Measurements from ENCODE around the gene CCNYL1. TPM values are rescaled to one million over a fixed set of nuclear protein-coding genes. Genes with fewer than 3 reads are reported as not detected.
A peak's percentile ranks its signal among the peaks of the same experiment; 100 is the strongest.
"Not testable (repeated sequence)": the region's sequence is repeated elsewhere in the genome, so short reads cannot be mapped to it uniquely, and the experiment has no call there.

Gene CCNYL1
- polyA plus RNA-seq, 3 donors from 2014 or later: 0.32 to 1.6 (median 1.3) TPM

- H3K27me3 Mint-ChIP-seq (ENCODE audit: low read depth in 3 of 3): peaks cover under 1 to 4% (median 3%) of the 10 kb centered on the region in 3 donors
- no peak for DNase-seq
Observed at GRCh38 chr2:207688597-207688996, 22.8 kb upstream of the CCNYL1 start.

GRCh38 chr2:207690845-207691461 lies 20.5 kb upstream of the CCNYL1 start:
- not testable (repeated sequence) for H3K27me3 Mint-ChIP-seq (ENCODE audit: low read depth in 3 of 3); DNase-seq; H3K4me3 Mint-ChIP-seq; H3K4me1 Mint-ChIP-seq; H3K9me3 Mint-ChIP-seq; H3K36me3 Mint-ChIP-seq; H3K27ac Mint-ChIP-seq

More at GRCh38 chr2:207688597-207688996, 22.8 kb upstream of the CCNYL1 start:
- no peaks in the 10 kb centered on the region for H3K4me1 Mint-ChIP-seq
- no peak overlapping the region for H3K4me3 Mint-ChIP-seq
- no peak overlapping the region for H3K27ac Mint-ChIP-seq
- H3K9me3 Mint-ChIP-seq: no peaks in the 10 kb centered on the region
- no peaks in the 10 kb centered on the region for H3K36me3 Mint-ChIP-seq

DNA sequence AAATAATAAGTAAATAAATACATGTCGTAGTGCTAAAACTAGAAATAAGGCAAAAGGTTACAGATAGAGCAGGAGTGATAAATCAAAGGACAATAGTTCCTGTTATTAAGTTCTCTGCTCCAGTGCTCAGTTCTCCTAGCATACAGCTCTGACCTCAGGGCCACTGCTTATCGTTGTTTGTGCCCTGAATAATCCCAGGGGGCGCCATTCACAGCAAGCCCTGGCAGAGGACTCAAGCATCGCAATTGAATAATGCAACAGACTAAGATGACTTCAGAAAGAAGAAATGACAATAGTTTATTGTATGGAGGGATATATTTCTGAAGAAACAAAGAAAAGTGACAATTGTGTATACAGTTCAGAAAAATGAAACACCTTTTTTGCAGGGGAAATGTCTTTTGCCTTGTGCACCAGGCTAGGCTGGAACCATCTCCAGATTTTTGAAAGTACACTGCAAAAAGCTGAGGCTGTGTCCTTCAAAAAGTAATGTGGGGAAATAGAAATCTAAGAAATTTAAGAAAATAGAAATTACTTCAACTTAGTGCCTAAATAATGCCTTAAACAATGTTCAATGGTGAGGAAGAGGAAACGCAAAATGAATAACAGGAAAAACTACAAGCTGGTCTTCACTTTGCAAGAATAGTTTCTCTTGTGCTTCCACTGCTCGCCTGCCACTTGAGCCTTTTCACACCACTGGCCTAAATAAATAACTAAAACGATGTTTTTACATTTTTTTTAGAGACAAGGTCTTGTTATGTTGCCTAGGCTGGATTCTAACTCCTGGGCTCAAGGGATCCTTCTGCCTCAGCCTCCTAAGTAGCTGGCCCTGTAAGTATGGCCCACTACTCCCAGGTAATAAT lies 19.0 kb upstream of the CCNYL1 start:
- no peaks in the 10 kb centered on the region for H3K9me3 Mint-ChIP-seq

DNA sequence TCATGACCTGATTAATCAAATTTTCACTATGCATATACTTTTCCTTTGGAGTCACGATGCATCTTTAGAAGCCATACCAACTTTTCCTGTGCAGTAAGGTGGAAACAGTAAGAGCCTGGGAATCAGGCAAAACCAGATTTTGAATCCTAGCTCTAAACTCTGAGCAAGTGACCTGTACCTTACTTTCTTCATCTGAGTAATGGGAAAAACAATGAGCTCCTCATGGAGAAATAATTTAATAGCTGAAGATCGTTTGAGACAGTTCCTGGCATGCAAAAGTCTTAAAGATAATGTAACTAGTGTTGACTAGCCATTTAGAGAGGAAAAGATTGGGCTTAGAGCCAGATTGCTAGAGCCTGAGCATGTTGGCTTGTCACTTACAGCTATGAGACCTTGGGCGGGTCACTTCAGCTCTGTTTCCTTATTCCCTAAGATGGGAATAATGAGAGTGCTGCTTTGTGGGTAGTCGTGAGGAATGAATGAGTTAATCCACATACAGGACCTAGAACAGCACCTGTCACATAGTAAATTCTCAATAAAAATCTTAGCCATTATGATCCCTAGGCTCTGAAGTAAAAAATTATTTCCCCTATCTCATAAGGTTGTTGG lies 17.7 kb upstream of the CCNYL1 start:
- H3K4me1 Mint-ChIP-seq: no peaks in the 10 kb centered on the region

More for the DNA sequence above, 19.0 kb upstream of the CCNYL1 start:
- no peaks in the 10 kb centered on the region for H3K4me1 Mint-ChIP-seq
- H3K4me3 Mint-ChIP-seq: no peak overlapping the region
- H3K27ac Mint-ChIP-seq: no peak overlapping the region
- H3K27me3 Mint-ChIP-seq (ENCODE audit: low read depth in 3 of 3): peaks cover 0 to 2% (median 2%) of the 10 kb centered on the region in 3 donors
- peak; percentile 26 to 44 (median 28) for DNase-seq
- H3K36me3 Mint-ChIP-seq: no peaks in the 10 kb centered on the region

GRCh38 chr2:207694811-207695281 lies 16.6 kb upstream of the CCNYL1 start:
- Mint-ChIP-seq H3K36me3 (no peaks in the 10 kb centered on the region), H3K27ac (no peak overlapping the region), H3K27me3 (ENCODE audit: low read depth in 3 of 3) (peaks cover 0 to 2% (median 0%) of the 10 kb centered on the region in 3 donors)

More for the DNA sequence above, 17.7 kb upstream of the CCNYL1 start:
- DNase-seq: no peak
- no peak overlapping the region for H3K4me3 Mint-ChIP-seq
- H3K9me3 Mint-ChIP-seq: no peaks in the 10 kb centered on the region
- H3K36me3 Mint-ChIP-seq: no peaks in the 10 kb centered on the region
- no peak overlapping the region for H3K27ac Mint-ChIP-seq
- H3K27me3 Mint-ChIP-seq (ENCODE audit: low read depth in 3 of 3): peaks cover 0 to 2% (median 0%) of the 10 kb centered on the region in 3 donors

DNA sequence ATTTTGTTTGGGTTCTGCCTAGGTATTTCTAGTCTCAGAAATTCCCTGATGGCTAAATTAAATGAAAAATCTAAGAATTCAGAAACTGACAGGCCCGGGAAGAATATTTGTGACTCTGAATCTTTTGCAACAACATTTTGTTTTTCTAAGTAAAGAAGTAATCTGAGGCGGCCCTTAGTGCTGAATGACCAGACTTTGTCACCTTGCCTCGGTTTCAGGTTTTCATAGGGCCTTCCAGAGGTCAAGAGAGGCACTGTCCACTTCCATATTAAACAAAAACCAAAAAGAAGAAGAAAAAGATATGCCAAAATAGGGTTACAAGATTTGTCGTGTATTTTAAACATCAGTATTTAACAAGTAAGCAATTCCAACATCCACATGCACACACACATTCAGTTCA lies 16.1 kb upstream of the CCNYL1 start:
- Mint-ChIP-seq H3K27me3 (ENCODE audit: low read depth in 3 of 3) (peaks cover 0 to 2% (median 0%) of the 10 kb centered on the region in 3 donors), H3K27ac (no peak overlapping the region), H3K4me3 (no peak overlapping the region), H3K4me1 (no peaks in the 10 kb centered on the region), H3K36me3 (no peaks in the 10 kb centered on the region), H3K9me3 (no peaks in the 10 kb centered on the region)
- no peak for DNase-seq

More at GRCh38 chr2:207694811-207695281, 16.6 kb upstream of the CCNYL1 start:
- H3K9me3 Mint-ChIP-seq: no peaks in the 10 kb centered on the region
- no peak overlapping the region for H3K4me3 Mint-ChIP-seq
- no peak for DNase-seq
- H3K4me1 Mint-ChIP-seq: no peaks in the 10 kb centered on the region

- DNase-seq; H3K9me3 Mint-ChIP-seq; H3K4me1 Mint-ChIP-seq; H3K27ac Mint-ChIP-seq; H3K27me3 Mint-ChIP-seq (ENCODE audit: low read depth in 3 of 3); H3K4me3 Mint-ChIP-seq; H3K36me3 Mint-ChIP-seq: not testable (repeated sequence)
Observed at GRCh38 chr2:207696911-207697310, 14.5 kb upstream of the CCNYL1 start.

DNA sequence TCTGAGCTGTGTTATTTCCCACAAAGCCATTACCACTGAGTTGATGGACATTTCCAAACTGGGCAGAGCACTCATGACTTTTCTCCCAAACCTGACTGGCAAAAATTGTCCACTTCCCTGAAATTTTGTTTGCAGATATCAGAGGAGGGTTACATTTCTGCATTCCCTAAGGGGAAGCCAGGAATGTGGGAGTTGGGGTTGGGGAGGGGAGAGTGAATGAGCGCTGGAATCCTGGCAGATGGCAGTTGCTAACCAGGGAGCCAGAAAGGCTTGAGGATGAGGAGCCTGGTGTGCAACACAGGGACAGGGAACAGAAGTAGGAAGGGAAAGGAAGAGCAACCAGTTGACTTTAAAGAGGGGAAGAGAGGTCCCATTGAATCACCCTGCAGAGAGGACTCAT lies 14.0 kb upstream of the CCNYL1 start:
- Mint-ChIP-seq H3K27ac (no peak overlapping the region), H3K4me1 (no peaks in the 10 kb centered on the region), H3K4me3 (no peak overlapping the region), H3K27me3 (ENCODE audit: low read depth in 3 of 3) (peaks cover 0 to 2% (median 1%) of the 10 kb centered on the region in 3 donors), H3K9me3 (no peaks in the 10 kb centered on the region), H3K36me3 (no peaks in the 10 kb centered on the region)
- DNase-seq: no peak

DNA sequence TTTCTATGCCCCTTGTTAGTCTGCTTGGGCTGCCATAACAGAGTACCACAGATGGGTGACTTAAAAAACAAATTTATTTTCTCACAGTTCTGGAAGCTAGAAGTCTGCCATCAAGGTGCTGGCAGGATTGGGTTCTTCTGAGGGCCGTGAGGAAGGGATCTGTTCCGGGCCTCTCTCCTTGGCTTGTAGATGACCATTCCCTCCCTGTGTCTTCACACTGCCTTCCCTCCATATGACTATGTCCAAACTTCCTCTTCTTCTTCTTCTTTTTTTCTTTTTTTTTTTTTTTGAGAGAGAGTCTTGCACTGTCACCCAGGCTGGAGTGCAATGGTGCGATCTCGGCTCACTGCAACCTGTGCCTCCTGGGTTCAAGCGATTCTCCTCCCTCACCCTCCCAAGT lies 13.1 kb upstream of the CCNYL1 start:
- no peak overlapping the region for H3K4me3 Mint-ChIP-seq
- no peaks in the 10 kb centered on the region for H3K4me1 Mint-ChIP-seq
- H3K27ac Mint-ChIP-seq: no peak overlapping the region
- no peaks in the 10 kb centered on the region for H3K9me3 Mint-ChIP-seq
- peaks cover under 1 to 4% (median 1%) of the 10 kb centered on the region in 3 donors for H3K27me3 Mint-ChIP-seq (ENCODE audit: low read depth in 3 of 3)
- no peak for DNase-seq
- H3K36me3 Mint-ChIP-seq: no peaks in the 10 kb centered on the region

DNA sequence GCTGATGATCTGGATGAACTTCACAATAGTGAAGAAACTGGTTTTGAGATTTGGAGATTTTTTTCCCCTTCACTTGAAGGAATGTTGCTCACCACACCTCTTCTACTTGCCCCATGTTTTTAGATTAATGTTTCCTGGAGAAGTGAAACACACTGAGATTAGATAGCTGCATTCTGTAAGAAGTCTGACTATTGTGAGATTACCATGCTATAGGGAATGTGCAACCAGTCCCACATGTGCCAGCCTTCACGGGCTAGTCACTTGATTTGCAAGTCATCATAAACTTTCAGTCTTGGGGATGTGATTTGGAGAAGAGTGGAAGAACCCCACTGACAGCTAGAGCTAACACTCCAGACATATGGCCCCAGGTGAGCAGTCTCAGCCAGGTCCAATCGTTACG lies 7.4 kb upstream of the CCNYL1 start:
- Mint-ChIP-seq H3K27ac (no peak overlapping the region), H3K4me1 (no peaks in the 10 kb centered on the region), H3K27me3 (ENCODE audit: low read depth in 3 of 3) (peaks cover 0 to 4% (median 4%) of the 10 kb centered on the region in 3 donors), H3K4me3 (no peak overlapping the region), H3K36me3 (no peaks in the 10 kb centered on the region), H3K9me3 (no peaks in the 10 kb centered on the region)
- no peak for DNase-seq

GRCh38 chr2:207704671-207705070 lies 6.8 kb upstream of the CCNYL1 start:
- no peak for DNase-seq
- H3K27me3 Mint-ChIP-seq (ENCODE audit: low read depth in 3 of 3): peaks cover 0 to 7% (median 4%) of the 10 kb centered on the region in 3 donors
- H3K4me1 Mint-ChIP-seq: no peaks in the 10 kb centered on the region
- no peak overlapping the region for H3K4me3 Mint-ChIP-seq
- no peak overlapping the region for H3K27ac Mint-ChIP-seq
- H3K36me3 Mint-ChIP-seq: no peaks in the 10 kb centered on the region
- no peaks in the 10 kb centered on the region for H3K9me3 Mint-ChIP-seq

DNA sequence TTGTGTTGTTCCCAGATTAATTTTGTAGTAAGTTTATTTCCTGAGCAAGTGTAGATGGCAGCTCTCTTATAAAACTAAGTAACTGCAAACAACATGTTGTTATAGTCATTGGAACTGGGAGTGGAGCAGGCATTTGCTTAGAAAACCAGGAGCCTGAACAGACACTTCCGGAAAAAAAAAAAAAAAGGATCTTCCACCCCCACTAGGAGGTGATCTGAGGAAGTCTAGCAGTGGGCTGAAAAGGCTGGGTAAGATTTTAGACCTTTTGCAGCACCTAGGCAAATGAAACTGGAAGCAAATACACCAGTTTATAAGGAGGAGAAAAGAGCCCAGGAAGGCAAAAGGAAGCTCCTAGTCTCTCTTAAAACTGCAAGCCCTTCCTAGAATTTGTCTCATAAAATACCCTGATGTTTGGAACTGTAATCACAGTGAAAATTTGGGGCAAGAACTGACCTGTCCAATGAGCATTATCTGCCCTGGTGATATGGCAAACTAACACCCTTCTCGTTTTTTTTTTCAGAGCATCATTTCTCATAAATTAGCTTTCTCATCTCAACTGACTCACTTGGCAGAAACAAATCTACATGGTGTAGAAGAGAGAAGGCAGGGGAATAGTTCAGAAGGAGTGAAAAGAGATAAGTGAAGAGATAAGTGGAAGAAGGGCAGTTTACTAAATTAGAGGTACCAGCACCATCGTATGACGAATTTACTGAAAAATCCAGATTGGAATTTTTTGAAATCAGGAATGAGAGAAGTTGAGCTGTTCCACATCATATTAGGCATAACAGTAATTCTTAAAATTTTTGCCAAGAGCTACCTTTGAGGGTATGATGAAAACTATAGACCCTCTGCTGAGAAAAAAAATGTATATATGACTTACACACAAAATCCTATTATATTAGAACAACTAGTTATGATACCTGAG lies 4.2 kb upstream of the CCNYL1 start:
- Mint-ChIP-seq H3K27ac (no peak overlapping the region), H3K4me3 (no peak overlapping the region)

More for the DNA sequence above, 4.2 kb upstream of the CCNYL1 start:
- Mint-ChIP-seq H3K27me3 (ENCODE audit: low read depth in 3 of 3) (peaks cover 3 to 16% (median 13%) of the 10 kb centered on the region in 3 donors), H3K9me3 (no peaks in the 10 kb centered on the region), H3K4me1 (peaks cover 8 to 9% of the 10 kb centered on the region in 2 donors), H3K36me3 (no peaks in the 10 kb centered on the region)
- no peak for DNase-seq
